Astrocyte of the hippocampus (primary cell): Measurements from ENCODE around the gene PPP1R1C.

Experiments
- DNase-seq: peaks from one replicate; pipeline ENCODE4 v3.0.0; 2011; ENCODE audit warnings: low read depth, low spot score

The PPP1R1C gene

DNA sequence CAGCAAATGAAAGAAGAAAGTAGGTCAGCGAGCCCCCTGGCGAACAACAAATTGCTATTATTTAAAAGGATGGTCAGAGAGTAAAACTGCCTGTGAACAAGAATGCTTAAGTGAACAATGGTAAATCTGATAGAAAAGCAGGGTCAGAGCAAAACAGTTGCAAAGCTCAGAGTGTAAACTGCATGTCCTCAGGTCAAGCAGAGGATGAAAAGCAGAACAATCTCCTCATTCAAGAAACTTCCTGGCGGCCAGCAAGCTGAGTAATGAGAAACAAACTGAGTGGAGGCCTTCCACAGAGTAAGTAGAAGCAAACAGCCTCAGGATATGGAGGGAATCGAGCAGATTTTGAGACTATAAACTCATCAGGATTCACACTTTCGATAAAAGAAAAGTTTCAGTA lies 117.9 kb downstream of the PPP1R1C start:
- DNase-seq, result peak; percentile 6

DNA sequence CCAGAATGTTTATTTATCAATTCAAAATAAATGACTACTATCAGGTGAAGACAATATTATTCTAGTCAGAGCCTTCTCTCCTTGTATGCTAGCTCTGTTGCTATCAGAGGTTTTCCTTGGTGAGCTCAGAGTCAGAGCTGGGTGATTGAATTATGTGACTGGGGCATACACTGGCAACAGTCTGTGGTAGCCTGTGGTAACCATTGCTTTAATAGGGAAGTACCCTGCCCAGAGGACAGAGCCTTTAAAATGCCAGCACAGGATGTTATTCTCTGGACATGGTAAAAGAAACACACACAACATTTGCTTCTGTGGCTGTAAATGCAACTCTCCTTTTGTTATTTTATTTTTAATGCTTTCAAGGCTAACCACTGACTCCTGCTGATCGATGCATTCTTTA lies 124.7 kb downstream of the PPP1R1C start:
- no peak for DNase-seq

DNA sequence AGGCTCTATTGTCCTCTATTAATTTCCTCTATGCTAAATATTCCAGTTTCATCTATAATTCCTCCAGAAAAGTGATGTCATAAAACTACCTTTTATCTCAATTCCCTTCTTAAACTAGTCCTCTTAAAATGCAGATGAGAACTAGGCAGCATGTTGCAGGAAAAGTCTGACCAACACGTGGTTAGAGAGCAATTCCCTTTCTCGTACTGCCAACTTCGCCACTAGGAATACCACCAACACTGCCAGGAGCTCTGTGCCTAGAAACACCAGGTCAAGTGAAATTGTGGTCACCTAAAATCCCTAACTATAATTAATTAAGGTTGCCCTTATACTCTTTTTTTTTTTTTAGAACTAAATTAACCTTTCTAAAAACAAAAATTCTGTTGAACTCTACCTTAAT lies 127.7 kb downstream of the PPP1R1C start:
- no peak for DNase-seq

DNA sequence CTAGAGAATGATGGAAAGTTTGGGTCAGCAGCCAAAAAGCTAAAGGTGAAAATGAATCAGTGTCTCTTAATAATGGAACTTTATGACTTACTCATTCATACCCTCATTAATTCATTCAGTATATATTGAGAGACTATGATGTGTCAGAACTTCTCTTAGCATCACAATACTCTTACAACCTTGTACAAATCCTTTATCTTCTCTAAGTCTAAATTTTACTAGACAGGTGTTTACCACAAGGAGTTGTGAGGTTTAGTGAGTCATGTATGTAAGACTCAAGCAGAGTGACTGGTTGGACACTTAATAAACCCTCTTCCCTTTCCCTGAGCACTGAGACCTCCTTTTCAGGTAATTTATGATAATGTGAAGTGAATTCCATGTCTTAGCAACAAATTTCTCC lies 129.6 kb downstream of the PPP1R1C start:
- no peak for DNase-seq

DNA sequence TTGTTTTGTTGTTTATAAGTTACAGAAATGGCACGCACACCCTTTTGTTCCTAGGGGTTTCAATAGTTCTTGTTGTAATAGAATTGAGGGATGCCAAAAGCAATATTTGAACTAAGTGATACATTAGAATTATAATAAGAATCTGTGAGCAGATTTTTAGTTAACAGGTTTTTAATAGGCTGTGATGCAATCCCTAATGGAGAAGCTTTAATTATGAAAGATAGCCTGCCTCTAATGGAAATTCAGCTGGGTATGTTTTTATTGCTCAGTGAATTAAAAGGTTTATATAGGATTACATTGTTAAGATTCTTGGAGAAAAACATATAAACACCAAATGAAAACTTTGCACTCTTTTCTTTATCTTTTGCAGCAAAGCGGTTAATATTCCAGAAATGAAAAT lies 131.1 kb downstream of the PPP1R1C start:
- DNase-seq, result no peak

DNA sequence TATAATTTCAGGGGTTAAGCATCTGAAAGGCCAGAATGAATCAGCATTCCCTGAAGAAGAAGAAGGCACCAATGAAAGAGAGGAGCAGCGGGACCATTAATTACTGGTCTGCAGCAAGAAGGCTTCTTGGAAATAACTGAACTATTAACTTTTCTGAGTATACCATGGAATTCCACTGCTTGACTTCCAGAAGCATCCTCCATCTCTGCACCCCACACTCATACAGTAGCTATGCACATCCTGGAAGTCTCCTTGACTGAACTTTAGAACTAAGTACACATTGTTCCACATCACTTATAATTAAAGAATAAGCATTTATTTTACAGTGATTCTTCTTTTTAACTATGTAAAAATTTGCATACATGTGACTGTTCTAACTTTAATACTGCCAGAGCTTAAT lies 131.5 kb downstream of the PPP1R1C start:
- no peak for DNase-seq

DNA sequence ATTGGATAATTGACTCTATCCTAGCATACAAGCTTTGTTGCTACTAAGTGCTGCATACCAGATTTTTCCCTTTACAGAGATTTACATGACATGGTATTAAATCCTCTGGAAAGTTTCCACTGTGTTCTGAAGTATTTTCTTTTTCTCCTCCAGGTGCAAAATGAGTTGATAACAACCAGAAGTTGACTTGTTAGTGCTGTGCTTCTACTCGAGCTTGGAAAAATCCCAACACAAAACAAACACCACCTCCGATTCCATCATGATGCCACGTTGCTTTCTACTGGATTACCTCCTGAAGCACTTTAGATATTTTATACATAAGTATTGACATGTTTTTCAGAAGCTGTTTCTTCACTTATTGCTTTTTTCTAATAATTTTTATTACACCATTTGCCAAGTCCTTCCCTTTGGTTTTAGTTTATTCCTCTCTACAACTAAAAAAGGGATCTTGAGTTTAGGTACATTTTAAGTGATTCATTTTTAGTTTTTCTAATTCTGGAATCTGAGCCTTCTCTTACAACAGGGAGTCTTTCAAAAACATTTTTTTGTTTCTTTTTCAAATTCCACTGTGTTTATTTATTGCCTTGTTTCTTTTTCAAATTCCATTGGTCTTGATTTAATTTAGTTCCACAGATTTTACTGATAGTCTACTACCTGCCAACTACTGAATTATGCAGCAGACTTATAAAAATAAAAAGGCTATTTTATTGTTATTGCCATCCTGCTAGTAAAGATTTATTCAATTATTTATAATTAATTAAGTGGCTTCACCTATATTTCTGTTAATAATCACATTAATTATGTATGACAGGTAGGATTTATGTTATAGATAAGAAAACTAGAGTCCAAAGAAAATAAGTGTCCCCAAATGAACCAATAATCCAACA lies 143.4 kb downstream of the PPP1R1C start:
- no peak for DNase-seq

DNA sequence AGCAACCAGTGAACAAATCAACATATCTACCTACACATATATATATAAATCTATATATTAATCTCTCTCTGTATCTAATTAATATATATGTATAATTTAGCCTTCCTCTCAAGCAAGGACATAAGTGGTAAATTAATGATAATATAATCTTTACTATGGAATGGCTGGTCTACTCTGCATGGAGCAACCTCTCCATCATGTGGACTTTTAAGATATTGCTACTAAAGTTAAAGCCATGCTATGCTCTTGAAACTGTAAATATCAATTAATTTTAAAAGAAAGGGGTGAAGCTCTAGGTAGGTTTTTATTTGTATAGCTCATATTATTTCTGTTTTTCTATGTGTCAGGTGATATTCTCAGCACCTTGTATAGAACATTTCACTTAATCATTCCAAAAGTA lies 147.0 kb downstream of the PPP1R1C start:
- DNase-seq, result no peak

DNA sequence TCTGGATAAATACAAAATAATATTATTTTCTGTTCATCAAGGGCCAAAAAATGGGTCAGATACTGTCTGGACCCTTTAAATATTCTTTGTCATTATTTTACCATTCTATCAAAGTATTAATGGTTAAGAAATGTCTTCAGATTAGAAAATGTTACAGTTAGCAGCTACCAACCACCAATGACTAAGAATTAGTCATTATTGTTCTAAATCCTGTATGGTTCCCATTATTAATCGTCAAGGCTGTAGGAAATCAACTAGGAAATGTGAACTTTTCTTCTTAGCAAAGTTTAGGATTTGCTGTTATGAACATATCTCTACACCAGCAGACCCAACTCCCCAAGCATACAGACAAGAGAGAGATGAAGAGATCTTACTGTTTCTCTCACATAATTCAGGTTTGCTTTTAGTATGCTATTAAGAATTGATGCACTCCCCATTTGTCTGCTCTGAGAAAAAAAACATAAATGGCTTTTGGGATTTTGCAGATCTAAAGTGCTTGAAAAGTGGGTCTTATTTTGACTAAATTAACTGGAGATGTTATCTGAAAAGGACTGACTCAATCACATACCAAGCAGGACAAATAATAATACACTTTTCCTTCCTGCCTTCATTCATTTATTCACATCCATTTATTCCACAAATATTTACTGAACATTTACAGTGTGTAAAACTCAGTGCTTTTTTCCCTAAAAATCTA lies 147.7 kb downstream of the PPP1R1C start:
- no peak for DNase-seq

DNA sequence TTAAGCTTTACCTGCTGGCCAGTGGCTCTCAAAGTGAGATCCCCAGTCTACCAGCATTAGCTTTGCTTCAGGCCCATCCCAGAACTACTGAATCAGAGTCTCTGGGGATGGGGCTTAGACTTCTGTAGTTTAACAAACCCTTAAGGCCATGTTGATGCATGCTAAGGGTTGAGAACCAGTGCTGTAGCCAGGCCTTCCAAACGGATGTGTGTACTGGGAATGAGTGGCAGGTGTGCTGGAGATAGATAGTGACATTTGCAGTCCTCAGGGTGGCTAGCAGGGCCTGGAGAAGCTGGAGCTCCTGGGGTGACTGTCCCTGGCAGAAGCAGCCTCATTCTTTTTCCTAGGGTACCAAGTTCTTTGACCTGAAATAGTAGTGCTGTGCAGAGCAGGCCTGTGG lies 148.5 kb downstream of the PPP1R1C start:
- no peak for DNase-seq

DNA sequence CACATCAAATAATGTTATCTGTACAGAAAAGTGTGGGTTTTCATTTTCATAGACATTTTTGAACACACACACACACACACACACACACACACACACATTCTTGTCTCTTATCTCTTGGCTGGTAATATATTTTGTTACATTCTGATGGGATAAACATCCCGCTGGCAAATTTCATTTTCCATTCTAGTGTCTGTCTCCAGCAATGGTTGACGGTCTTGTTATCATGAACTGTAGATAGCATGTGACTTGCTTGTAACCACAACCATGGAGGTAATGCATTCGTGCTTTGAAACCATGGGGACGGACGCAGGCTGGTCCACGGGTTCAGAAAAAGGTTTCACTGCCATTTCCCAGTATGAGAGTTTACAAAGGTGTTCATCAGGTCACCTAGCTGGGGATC lies 156.4 kb downstream of the PPP1R1C start:
- DNase-seq, result peak; percentile 20

DNA sequence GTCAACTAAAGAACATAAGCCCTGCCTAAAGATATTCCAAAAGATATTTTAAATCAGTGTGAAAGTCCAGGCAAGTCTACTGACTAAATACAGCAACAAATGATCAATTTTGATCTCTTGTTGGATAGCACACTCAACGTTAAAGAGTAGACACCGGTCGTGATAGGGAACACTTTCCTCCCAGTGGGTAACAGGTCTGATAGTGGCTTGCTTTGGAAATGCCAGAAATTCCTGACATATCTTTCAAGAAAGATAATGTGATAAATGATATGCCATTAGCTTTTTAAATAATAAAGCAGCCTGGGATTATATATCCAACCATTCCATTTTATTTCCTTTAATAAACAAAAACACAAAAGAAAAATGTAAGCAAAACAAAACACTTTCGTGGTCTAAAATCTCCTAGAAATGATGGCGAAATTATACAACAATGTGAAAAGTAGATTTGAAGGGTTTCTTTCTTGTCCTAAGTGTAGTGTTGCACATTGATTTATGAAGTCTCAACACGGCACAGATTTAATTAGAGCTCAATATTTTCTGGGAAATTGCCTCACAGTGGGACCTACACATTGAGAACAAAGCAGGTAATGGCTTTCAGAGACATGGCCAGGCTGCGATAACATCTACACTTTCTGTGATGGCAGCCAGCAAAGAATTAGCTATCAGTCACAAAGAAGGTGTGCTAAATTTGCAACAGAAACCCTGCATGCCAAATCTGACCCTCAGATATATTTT lies 158.6 kb downstream of the PPP1R1C start:
- DNase-seq, result peak; percentile 16

DNA sequence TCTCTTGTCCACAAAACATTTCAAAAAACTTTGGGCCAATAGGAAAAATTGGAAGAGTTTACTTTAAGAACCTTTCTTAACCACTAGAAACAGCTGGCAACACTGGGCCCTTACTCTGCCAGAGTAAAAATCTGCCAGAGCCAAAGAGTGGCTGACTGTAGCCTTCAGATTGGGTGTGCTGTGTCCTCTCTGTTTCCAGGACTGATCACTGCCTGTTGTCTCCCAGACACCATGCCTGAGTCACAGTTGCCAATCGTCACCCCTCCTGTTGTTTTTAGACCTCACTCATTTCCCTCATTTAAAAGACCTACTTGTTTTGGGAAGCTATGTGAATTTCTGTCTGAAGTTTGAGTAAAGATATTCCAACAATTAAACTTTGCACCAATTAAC lies 159.1 kb downstream of the PPP1R1C start:
- DNase-seq, result peak; percentile 51

DNA sequence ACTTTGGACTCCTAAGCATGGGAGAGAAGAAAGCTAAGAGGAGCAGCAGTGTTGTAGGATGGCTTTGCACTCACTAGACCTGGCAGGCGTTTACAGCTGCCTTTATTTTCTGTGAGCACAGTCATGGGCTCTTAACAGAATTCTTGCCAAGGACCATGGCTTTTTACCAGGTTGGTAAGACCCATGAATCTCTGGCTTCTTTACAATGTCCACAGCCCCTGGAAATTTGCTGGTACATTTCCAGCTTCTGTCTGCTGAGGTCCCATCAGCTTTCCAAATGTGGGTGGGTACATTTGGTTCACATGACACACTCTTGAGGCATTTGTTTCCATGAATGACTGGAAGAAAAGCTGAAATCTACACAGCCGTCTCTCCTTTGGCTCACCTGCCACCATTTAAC lies 162.7 kb downstream of the PPP1R1C start:
- DNase-seq, result peak; percentile 84

DNA sequence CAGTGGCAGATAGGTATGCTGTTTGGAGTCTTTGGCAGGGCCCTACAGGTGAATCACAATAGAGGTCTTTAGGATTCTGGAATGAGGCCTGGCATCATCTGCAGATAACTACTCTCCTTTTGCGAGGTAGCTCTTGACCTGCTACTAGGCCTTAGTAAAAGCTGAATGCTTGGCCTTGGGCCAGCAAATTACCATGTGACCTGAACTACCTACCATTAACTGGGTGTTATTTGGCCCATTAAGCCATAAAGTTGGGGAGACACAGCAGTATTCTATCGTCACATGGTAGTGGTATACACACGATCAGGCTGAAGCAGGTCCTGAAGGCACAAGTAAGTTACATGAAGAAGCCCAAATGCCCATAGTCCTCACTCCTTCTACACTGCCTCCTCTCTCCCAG lies 178.2 kb downstream of the PPP1R1C start:
- DNase-seq, result no peak

DNA sequence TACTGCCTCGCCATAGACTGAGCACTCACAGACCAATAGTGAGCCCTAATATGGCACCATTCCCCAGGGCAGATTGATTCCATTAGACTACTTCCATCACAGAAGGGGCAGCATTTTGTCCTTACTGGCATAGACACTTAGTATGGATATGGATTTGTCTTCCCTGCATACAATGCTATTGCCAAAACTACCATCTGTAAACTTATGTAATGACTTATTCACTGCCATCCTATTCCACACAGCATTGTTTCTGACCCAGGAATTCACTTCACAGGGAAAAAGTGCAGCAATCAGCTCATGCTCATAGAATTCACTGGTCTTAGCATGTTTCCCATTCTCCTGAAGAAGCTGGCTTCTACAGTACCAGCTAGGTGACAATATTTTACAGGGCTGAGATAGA lies 179.0 kb downstream of the PPP1R1C start:
- DNase-seq, result no peak

DNA sequence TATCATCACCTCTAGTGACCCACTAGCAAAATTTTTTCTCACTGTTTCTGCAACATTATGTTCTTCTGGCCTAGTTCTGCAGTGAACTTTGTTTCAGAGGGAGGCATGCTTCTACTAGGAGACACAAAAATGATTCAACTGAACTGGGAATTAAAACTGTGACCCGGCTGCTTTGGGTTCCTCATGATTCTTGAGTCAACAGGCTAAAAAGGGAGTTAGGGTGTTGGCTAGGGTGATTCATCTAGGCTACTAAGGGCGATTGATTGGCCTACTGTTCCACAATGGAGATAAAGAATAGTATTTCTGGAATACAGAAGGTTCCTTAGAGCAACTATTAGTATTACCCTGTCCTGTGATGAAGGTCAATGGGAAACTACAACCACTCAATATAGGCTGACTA lies 179.5 kb downstream of the PPP1R1C start:
- no peak for DNase-seq

DNA sequence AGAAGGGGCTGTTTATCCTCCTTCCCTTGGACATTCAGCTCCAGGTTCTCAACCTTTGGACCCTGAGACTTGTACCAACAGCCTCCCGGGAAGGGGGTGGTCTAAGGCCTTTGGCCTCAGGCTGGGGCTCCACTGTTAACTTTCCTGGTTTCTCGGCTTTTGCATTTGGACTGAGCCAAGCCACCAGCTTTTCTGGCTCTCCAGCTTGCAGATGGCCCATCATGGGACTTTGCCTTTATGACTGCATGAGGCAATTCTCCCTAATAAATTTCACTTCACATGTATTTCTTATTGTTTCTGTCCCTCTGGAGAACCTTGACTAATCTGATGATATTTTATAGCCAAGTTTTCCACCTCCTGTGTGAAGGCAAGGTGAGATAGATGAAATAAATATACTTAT lies 180.8 kb downstream of the PPP1R1C start:
- DNase-seq, result no peak

DNA sequence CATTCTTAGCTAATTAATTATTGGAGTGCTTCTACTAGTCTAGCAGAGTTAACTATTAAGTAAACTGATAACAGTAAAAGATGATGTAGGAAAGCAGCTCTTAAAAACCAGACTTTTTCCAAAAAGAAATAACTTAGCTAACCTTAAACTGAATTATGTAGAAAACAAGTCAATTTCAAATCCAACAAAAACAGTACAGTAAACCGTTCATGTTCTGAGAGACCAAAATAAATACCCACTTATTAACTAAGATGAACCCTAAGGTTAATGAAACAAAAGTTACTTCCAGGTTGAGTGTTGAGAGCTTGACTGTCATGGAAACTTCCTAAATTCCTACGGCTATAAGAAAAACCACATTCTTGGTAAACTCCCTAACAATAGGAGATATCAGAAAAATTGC lies 181.2 kb downstream of the PPP1R1C start:
- DNase-seq, result no peak
